ENCODE measurements around the gene MAPK11.

- TF ChIP-seq CTCF (IDR thresholded peaks at IDR 0.05) (no peak), EZH2 (IDR thresholded peaks at IDR 0.05; ENCODE audit: borderline replicate concordance, insufficient read depth, low read depth, low read length, poor library complexity, severe bottlenecking) (no peak)
Measured at GRCh38 chr22:50244420-50245213, 25.6 kb downstream of the MAPK11 start, which contains the start of gene TUBGCP6.

Measured in B cell (primary cell).